ENCODE data around the gene ANKRD27.

Gene ANKRD27

DNA sequence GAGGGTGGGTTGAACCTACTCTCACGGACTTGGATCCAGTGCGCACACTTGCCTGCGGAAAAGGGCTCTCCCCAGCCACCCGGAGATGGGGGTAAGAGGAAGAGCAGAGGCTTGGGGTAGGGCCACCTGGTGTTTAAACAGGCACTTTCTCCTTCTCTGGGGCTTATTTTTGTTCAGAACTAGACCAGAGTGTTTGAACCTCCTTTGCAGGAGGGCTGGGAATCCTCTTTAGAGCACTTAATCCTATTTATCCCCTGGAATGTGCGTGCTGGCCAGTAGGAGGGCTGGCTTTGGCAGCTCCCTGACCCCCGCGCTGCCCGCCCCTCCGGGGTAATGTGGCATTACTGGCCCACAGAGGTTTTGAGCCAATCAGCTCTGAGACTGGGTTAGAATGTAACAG, 2.7 kb upstream of the ANKRD27 start:
- Histone ChIP-seq H3K36me3 (ENCODE audit: insufficient read depth, low read length) (no peaks in the 10 kb centered on the region), H3K9ac (ENCODE audit: insufficient read length) (no peak overlapping the region), H3K4me3 (no peak overlapping the region), H3K9me3 (ENCODE audit: low read depth, low read length) (no peaks in the 10 kb centered on the region), H3K27ac (no peak overlapping the region)
- TF ChIP-seq FOXP2 (optimal IDR thresholded peaks at IDR 0.05; ENCODE audit: control extremely low read depth, extremely low read length, insufficient read depth): no peak
- no peak for TF ChIP-seq EZH2 (IDR thresholded peaks at IDR 0.05)
- no peak for TF ChIP-seq POLR2AphosphoS5 (IDR thresholded peaks at IDR 0.05; ENCODE audit: borderline replicate concordance, low read depth, low read length)
- no peak for DNase-seq (ENCODE audit: low read depth, low spot score)

DNA sequence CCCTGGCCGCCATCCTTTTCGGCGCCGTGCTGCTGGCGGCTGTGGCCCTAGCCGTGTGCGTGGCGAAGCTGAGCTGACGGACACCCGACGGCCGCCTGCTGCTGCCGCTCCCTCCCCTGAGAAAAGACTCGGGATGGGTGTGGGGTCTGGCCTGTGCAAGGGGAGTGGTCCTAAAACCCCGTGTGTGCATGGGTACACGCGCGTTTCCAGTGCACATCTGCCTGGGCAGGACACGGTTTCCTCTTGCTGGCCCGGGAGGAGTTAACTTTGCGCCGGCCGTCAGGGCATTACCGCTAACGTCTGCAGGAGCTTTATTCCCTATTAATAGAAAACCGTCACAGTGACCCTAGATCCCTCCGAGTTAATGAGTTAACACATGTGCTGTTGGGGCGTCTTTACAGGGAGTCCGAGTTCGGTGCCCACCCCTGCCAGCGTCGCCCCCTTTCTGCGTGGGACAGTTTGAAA, 1.9 kb upstream of the ANKRD27 start:
- TF ChIP-seq POLR2AphosphoS5 (IDR thresholded peaks at IDR 0.05; ENCODE audit: borderline replicate concordance, low read depth, low read length) (no peak), FOXP2 (optimal IDR thresholded peaks at IDR 0.05; ENCODE audit: control extremely low read depth, extremely low read length, insufficient read depth) (no peak), EZH2 (IDR thresholded peaks at IDR 0.05) (no peak)
- Histone ChIP-seq H3K9ac (ENCODE audit: insufficient read length) (no peak overlapping the region), H3K36me3 (ENCODE audit: insufficient read depth, low read length) (no peaks in the 10 kb centered on the region), H3K27ac (no peak overlapping the region), H3K9me3 (ENCODE audit: low read depth, low read length) (no peaks in the 10 kb centered on the region), H3K4me3 (no peak overlapping the region)
- DNase-seq (ENCODE audit: low read depth, low spot score): no peak

DNA sequence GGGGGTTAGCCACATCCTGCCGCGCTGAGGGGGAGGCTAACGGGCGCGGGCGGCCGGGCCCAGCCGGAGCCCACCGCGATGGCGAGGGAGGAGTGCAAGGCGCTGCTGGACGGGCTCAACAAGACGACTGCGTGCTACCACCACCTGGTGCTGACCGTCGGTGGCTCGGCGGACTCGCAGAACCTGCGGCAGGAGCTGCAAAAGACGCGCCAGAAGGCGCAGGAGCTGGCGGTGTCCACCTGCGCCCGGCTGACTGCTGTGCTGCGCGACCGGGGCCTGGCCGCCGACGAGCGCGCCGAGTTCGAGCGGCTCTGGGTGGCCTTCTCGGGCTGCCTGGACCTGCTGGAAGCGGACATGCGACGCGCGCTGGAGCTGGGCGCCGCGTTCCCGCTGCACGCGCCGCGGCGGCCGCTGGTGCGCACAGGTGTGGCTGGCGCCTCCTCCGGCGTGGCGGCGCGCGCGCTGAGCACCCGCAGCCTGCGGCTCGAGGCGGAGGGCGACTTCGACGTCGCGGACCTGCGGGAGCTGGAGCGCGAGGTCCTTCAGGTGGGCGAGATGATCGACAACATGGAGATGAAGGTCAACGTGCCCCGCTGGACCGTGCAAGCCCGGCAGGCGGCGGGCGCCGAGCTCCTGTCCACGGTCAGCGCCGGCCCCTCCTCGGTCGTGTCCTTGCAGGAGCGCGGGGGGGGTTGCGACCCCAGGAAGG, 1.4 kb upstream of the ANKRD27 start:
- Histone ChIP-seq H3K9me3 (ENCODE audit: low read depth, low read length) (no peaks in the 10 kb centered on the region), H3K27ac (no peak overlapping the region), H3K4me3 (peak overlapping the region; percentile 92), H3K36me3 (ENCODE audit: insufficient read depth, low read length) (0 out of 2 replicates have a peak, but pooled peaks cover under 1% of the 10 kb centered on the region), H3K9ac (ENCODE audit: insufficient read length) (no peak overlapping the region)
- DNase-seq (ENCODE audit: low read depth, low spot score): no peak
- TF ChIP-seq POLR2AphosphoS5 (IDR thresholded peaks at IDR 0.05; ENCODE audit: borderline replicate concordance, low read depth, low read length): no peak
- no peak for TF ChIP-seq EZH2 (IDR thresholded peaks at IDR 0.05)
- TF ChIP-seq FOXP2 (optimal IDR thresholded peaks at IDR 0.05; ENCODE audit: control extremely low read depth, extremely low read length, insufficient read depth): no peak

DNA sequence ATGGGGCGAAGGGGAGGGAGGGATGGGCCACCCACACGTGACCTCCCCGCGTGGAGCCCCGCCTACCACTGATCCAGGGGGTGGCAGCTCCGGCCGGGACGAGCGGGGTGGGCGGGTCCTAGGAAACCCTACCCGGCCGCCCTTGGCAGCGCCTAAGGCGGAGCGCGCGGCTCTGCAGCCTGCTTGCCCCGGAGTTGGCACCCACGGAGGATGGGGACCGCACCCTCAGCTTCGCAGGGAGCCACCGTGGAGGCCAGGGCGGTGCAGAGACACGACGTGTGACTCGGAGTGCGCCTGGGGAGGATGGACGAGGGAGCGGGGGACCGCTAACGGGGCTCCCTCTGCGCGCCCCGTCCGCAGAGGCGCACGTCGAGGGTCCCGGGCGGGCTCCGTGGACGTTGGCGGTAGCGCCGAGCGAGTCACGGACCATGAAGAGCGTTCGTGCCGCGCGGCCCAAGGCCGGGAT, 773 bp upstream of the ANKRD27 start, which contains the start of gene RGS9BP:
TSS of gene RGS9BP (plus strand) at position 129 of the 466 bp plus-strand sequence. CDS start 416 bp downstream, outside the sequence.
- no peak for DNase-seq (ENCODE audit: low read depth, low spot score)
- TF ChIP-seq EZH2 (IDR thresholded peaks at IDR 0.05) (no peak), POLR2AphosphoS5 (IDR thresholded peaks at IDR 0.05; ENCODE audit: borderline replicate concordance, low read depth, low read length) (no peak), FOXP2 (optimal IDR thresholded peaks at IDR 0.05; ENCODE audit: control extremely low read depth, extremely low read length, insufficient read depth) (no peak)
- Histone ChIP-seq H3K4me3 (peak within 1 kb of the TSS; percentile 92), H3K27ac (no peak within 1 kb of the TSS), H3K9ac (ENCODE audit: insufficient read length) (peak within 1 kb of the TSS; percentile 80), H3K9me3 (ENCODE audit: low read depth, low read length) (no peaks in the 10 kb centered on the region), H3K36me3 (ENCODE audit: insufficient read depth, low read length) (0 out of 2 replicates have a peak, but pooled peaks cover 2% of the 10 kb centered on the region)

GRCh38 chr19:32674153-32674930, 638 bp downstream of the ANKRD27 start:
- Histone ChIP-seq H3K36me3 (ENCODE audit: insufficient read depth, low read length) (0 out of 2 replicates have a peak, but pooled peaks cover 2% of the 10 kb centered on the region), H3K9ac (ENCODE audit: insufficient read length) (peak overlapping the region; percentile 80), H3K27ac (no peak overlapping the region), H3K9me3 (ENCODE audit: low read depth, low read length) (no peaks in the 10 kb centered on the region), H3K4me3 (peak overlapping the region; percentile 92)
- TF ChIP-seq FOXP2 (optimal IDR thresholded peaks at IDR 0.05; ENCODE audit: control extremely low read depth, extremely low read length, insufficient read depth) (no peak), POLR2AphosphoS5 (IDR thresholded peaks at IDR 0.05; ENCODE audit: borderline replicate concordance, low read depth, low read length) (no peak), EZH2 (IDR thresholded peaks at IDR 0.05) (no peak)
- DNase-seq (ENCODE audit: low read depth, low spot score): no peak

DNA sequence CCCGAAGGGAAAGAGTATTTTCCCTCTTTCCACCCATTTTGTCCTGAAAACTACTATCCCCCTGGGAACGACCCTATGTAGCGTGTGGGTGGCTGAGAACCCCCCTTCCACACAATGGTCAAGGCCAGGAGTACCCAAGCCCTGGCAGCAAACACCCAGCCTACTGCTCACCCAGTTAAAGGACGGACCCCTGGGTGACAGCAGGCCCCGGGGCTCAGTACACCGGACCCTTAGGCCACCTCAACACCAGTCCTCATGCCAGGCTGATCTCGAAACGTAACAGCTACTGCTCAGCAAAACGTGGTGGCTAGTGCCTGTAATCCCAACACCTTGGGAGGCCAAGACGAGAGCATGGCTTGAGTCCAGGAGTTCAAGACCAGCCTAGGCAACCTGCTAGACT, 1.4 kb downstream of the ANKRD27 start:
- no peak for TF ChIP-seq FOXP2 (optimal IDR thresholded peaks at IDR 0.05; ENCODE audit: control extremely low read depth, extremely low read length, insufficient read depth)
- no peaks in the 10 kb centered on the region for H3K9me3 ChIP-seq (ENCODE audit: low read depth, low read length)
- no peak overlapping the region for H3K27ac ChIP-seq
- 0 out of 2 replicates have a peak, but pooled peaks cover 2% of the 10 kb centered on the region for H3K36me3 ChIP-seq (ENCODE audit: insufficient read depth, low read length)
- H3K9ac ChIP-seq (ENCODE audit: insufficient read length): no peak overlapping the region
- H3K4me3 ChIP-seq: peak overlapping the region; percentile 92
- DNase-seq (ENCODE audit: low read depth, low spot score): no peak

GRCh38 chr19:32672841-32673240, 2.1 kb downstream of the ANKRD27 start:
- TF ChIP-seq EZH2 (IDR thresholded peaks at IDR 0.05): no peak
- TF ChIP-seq POLR2AphosphoS5 (IDR thresholded peaks at IDR 0.05; ENCODE audit: borderline replicate concordance, low read depth, low read length): no peak
- no peak for TF ChIP-seq FOXP2 (optimal IDR thresholded peaks at IDR 0.05; ENCODE audit: control extremely low read depth, extremely low read length, insufficient read depth)
- Histone ChIP-seq H3K36me3 (ENCODE audit: insufficient read depth, low read length) (0 out of 2 replicates have a peak, but pooled peaks cover 2% of the 10 kb centered on the region), H3K9me3 (ENCODE audit: low read depth, low read length) (no peaks in the 10 kb centered on the region), H3K4me3 (no peak overlapping the region), H3K9ac (ENCODE audit: insufficient read length) (no peak overlapping the region), H3K27ac (no peak overlapping the region)
- no peak for DNase-seq (ENCODE audit: low read depth, low spot score)

GRCh38 chr19:32671883-32672593, 2.9 kb downstream of the ANKRD27 start:
- Histone ChIP-seq H3K9ac (ENCODE audit: insufficient read length) (no peak overlapping the region), H3K27ac (no peak overlapping the region), H3K4me3 (no peak overlapping the region), H3K9me3 (ENCODE audit: low read depth, low read length) (no peaks in the 10 kb centered on the region), H3K36me3 (ENCODE audit: insufficient read depth, low read length) (peaks cover 3% of the 10 kb centered on the region; the same call in 1 of the 2 replicates)
- TF ChIP-seq EZH2 (IDR thresholded peaks at IDR 0.05) (no peak), POLR2AphosphoS5 (IDR thresholded peaks at IDR 0.05; ENCODE audit: borderline replicate concordance, low read depth, low read length) (no peak), FOXP2 (optimal IDR thresholded peaks at IDR 0.05; ENCODE audit: control extremely low read depth, extremely low read length, insufficient read depth) (no peak)
- DNase-seq (ENCODE audit: low read depth, low spot score): no peak

Data from SK-N-MC (cell line).